ENCODE results near the gene BCAM. TPM values are rescaled to one million over a fixed set of nuclear protein-coding genes. Genes with fewer than 3 reads are reported as not detected.
"Not testable (repeated sequence)": the region's sequence is repeated elsewhere in the genome, so short reads cannot be mapped to it uniquely, and the experiment has no call there.

BCAM gene
- total and polyA plus RNA-seq, 2 experiments from 2014 or later = 34.7 to 77.1 TPM

- Histone ChIP-seq H4K20me1 (ENCODE audit: insufficient read depth, poor library complexity, severe bottlenecking) (no peaks in the 10 kb centered on the region), H3K36me3 (replicated peaks; ENCODE audit: insufficient read depth, low read depth) (no peaks in the 10 kb centered on the region), H2AFZ (no peak within 1 kb of the TSS), H3K4me1 (ENCODE audit: insufficient read depth) (peaks cover 13% of the 10 kb centered on the region), H3K4me3 (no peak within 1 kb of the TSS), H3K9me3 (ENCODE audit: low read depth) (no peaks in the 10 kb centered on the region), H3K27me3 (no peaks in the 10 kb centered on the region), H3K9me2 (replicated peaks; ENCODE audit: insufficient read depth) (no peaks in the 10 kb centered on the region), H3K79me2 (peaks cover 14% of the 10 kb centered on the region), H3K27ac (peak within 1 kb of the TSS; percentile 96), H3K4me2 (peak within 1 kb of the TSS; percentile 75)
- TF ChIP-seq EZH2phosphoT487 (IDR thresholded peaks at IDR 0.05; ENCODE audit: low read depth, severe bottlenecking, unreplicated experiment) (no peak), CTCF (IDR thresholded peaks at IDR 0.05; ENCODE audit: poor library complexity) (peak; percentile 11)
- DNase-seq (ENCODE audit: low spot score) = peak; percentile 93
- 2% methylated on average over 35 of the region's 47 CpGs for WGBS (ENCODE audit: low lambda C conversion rate, missing lambda C conversion rate)
Measured at GRCh38 chr19:44777715-44778347, 31.1 kb upstream of the BCAM start, which contains the start of gene CBLC. TSS of gene CBLC (plus strand) at chr19:44777890. CDS start at chr19:44777932, 42 bp downstream.

GRCh38 chr19:44779150-44779549 is 29.8 kb upstream of the BCAM start:
- no peaks in the 10 kb centered on the region for H3K9me3 ChIP-seq (ENCODE audit: low read depth)
- WGBS (ENCODE audit: low lambda C conversion rate, missing lambda C conversion rate) = 94% methylated on average over 2 of the region's 2 CpGs
- DNase-seq (ENCODE audit: low spot score) = peak; percentile 3
- H3K4me3 ChIP-seq = no peak overlapping the region
- TF ChIP-seq EZH2phosphoT487 (IDR thresholded peaks at IDR 0.05; ENCODE audit: low read depth, severe bottlenecking, unreplicated experiment) (no peak), EZH2 (IDR thresholded peaks at IDR 0.05; ENCODE audit: borderline replicate concordance) (no peak), CTCF (IDR thresholded peaks at IDR 0.05; ENCODE audit: poor library complexity) (no peak)
- H3K27ac ChIP-seq = peak overlapping the region; percentile 40
- no peaks in the 10 kb centered on the region for H3K36me3 ChIP-seq (replicated peaks; ENCODE audit: insufficient read depth, low read depth)
- H2AFZ ChIP-seq = no peak overlapping the region
- no peaks in the 10 kb centered on the region for H4K20me1 ChIP-seq (ENCODE audit: insufficient read depth, poor library complexity, severe bottlenecking)
- peak overlapping the region; percentile 67 for H3K4me2 ChIP-seq
- peaks cover 14% of the 10 kb centered on the region for H3K79me2 ChIP-seq
- no peaks in the 10 kb centered on the region for H3K27me3 ChIP-seq
- peaks cover 13% of the 10 kb centered on the region for H3K4me1 ChIP-seq (ENCODE audit: insufficient read depth)
- H3K9me2 ChIP-seq (replicated peaks; ENCODE audit: insufficient read depth) = no peaks in the 10 kb centered on the region

- H3K4me1 ChIP-seq (ENCODE audit: insufficient read depth); DNase-seq (ENCODE audit: low spot score); H3K27me3 ChIP-seq; H3K4me3 ChIP-seq; H3K36me3 ChIP-seq (replicated peaks; ENCODE audit: insufficient read depth, low read depth); H3K4me2 ChIP-seq; H4K20me1 ChIP-seq (ENCODE audit: insufficient read depth, poor library complexity, severe bottlenecking); H3K27ac ChIP-seq; H2AFZ ChIP-seq; H3K9me2 ChIP-seq (replicated peaks; ENCODE audit: insufficient read depth); H3K9me3 ChIP-seq (ENCODE audit: low read depth): not testable (repeated sequence)
- no CpG with 5 or more reads among the region's 2 CpGs for WGBS (ENCODE audit: low lambda C conversion rate, missing lambda C conversion rate)
- H3K79me2 ChIP-seq = peaks cover 14% of the 10 kb centered on the region
Measured at GRCh38 chr19:44781694-44782093, 27.2 kb upstream of the BCAM start.

GRCh38 chr19:44782729-44783128 is 26.2 kb upstream of the BCAM start:
- 84% methylated on average over 5 of the region's 5 CpGs for WGBS (ENCODE audit: low lambda C conversion rate, missing lambda C conversion rate)
- no peak for DNase-seq (ENCODE audit: low spot score)
- Histone ChIP-seq H3K36me3 (replicated peaks; ENCODE audit: insufficient read depth, low read depth) (no peaks in the 10 kb centered on the region), H3K27me3 (no peaks in the 10 kb centered on the region), H3K4me3 (no peak overlapping the region), H3K27ac (no peak overlapping the region), H3K9me3 (ENCODE audit: low read depth) (no peaks in the 10 kb centered on the region), H2AFZ (no peak overlapping the region), H3K9me2 (replicated peaks; ENCODE audit: insufficient read depth) (no peaks in the 10 kb centered on the region), H3K4me1 (ENCODE audit: insufficient read depth) (no peaks in the 10 kb centered on the region), H3K4me2 (no peak overlapping the region), H4K20me1 (ENCODE audit: insufficient read depth, poor library complexity, severe bottlenecking) (no peaks in the 10 kb centered on the region), H3K79me2 (peaks cover 14% of the 10 kb centered on the region)
- TF ChIP-seq CTCF (IDR thresholded peaks at IDR 0.05; ENCODE audit: poor library complexity) (no peak), EZH2phosphoT487 (IDR thresholded peaks at IDR 0.05; ENCODE audit: low read depth, severe bottlenecking, unreplicated experiment) (no peak), EZH2 (IDR thresholded peaks at IDR 0.05; ENCODE audit: borderline replicate concordance) (no peak)

All from hepatocyte (in vitro differentiated cells).